Fibroblast of peridontal ligament (primary cell): ENCODE results near the gene RTP5.

ENCODE experiments used
- DNase-seq: peaks from one replicate; pipeline ENCODE4 v3.0.0-alpha.2; 2010; ENCODE audit errors: extremely low read depth

Gene RTP5

DNA sequence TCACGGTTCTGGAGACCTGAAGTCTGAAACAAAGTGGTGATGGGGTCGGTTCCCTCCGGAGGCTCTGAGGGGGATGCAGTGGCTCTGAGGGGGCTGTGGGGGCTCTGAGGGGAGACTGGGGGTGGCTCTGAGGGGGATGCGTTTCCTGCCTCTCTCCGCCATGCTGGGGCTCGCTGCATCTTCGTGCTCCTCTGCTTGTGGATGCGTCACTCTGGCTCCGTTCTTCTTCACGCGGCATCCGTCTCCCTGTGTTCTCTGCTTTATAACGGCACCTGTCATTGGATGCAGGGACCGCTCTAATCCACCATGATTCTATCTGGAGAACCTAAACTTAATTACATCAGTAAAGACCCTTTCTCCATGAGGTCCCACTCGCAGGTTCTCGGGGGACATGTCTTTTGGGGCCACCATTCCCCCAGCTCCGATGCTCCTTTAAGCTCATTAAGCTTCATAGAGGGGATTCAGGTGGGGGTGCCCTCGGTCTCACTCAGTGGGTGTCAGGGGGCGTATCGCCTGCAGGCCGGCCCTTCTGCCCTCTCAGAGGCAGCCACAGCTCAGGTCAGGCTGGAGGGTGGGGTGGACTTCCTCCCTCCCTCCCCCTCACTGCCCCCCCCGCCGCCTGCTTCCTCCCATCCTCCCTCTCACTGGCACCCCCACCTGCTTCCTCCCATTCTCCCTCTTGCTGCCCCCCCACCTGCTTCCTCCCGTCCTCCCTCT lies 18.4 kb downstream of the RTP5 start:
- DNase-seq = no peak

DNA sequence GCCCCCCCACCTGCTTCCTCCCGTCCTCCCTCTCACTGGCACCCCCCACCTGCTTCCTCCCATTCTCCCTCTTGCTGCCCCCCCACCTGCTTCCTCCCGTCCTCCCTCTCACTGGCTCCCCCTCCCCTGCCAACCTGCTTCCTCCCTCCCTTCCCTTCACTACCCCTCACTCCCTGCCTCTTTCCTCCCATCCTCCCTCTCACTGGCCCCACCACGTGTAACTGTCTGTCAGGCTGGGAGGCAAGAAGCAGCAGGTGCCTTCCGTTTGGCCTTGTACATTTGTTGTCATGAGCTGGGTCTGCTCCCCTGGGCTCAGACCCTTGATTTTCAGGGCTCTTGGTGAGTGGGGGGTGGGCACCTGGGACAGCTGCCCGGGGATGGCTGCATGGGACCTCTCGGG lies 19.1 kb downstream of the RTP5 start:
- DNase-seq = no peak

DNA sequence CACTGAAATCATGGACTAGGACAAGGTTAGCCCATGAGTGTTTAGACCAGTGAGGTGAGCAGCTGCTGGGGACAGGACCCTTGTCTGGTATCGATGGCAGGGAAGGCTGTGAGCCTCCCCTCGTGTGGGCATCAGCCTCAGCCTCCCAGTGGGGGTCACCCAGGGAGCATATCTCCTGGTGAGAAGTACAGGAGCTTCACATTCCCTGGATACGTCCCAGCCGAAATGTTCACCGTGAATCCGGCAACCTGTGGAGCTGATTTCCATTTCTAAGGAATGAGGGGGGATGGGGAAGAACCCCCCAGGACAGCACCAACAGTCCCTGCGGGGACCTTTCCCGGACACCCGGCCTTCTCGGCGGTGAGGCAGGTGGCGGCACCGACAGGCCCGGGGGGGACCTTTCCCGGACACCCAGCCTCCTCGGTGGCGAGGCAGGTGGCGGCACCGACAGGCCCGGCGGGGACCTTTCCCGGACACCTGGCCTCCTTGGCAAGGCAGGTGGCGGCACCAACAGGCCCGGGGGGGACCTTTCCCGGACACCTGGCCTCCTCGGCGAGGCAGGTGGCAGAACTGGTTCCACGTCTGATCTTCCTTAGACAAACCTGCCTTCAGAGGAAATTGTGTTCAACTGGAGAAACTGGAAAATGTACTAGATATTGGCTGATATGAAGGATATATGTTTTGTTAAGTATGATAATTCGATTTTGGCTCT lies 21.2 kb downstream of the RTP5 start:
- DNase-seq = no peak

DNA sequence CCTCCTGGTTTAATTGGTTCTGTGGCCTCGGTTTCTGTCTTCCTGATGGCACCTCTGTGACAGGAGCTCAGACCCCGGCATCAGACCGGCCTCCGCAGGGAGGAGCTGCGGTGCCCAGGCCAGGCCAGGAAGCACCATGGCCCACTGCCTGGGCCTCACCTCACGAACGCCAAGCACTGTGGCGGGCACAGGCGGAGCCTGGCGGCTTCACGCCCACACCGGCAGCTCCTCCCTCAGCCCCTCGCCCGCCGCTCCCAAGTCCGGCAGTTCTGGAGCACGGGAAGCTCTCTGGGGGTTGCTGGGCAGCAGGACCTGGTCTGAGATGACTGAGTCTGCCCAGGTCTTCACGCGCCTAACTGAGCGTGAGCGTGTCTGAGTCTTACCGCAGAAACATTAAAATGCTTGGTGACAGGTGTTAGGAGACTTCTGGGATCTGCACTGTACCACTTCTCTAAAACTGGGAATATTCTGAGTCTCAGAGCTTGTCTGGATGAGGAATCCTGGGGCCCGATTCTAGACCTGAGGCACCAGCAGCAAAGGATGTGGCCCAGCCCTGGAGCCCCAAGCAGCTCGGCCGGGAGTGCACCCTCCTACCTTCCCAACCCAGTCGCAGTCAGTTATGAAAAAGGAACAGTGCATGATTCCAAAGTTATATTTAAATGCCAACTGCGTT lies 21.9 kb downstream of the RTP5 start:
- DNase-seq = no peak

DNA sequence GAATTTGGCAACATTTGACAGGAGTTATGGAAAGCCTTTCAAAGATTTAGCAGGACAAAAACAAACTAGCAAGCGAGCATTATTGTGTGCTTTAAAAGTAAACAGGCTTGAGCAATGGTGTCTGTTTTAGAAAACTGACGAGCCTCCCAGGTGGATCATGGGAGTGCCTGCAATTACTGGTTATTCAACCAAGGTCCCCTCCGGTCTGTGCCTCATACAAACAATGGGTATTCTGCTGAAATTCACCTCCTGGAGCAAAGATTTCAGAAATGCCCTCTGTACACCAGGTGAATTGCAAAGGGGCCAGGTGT lies 22.4 kb downstream of the RTP5 start:
- no peak for DNase-seq

DNA sequence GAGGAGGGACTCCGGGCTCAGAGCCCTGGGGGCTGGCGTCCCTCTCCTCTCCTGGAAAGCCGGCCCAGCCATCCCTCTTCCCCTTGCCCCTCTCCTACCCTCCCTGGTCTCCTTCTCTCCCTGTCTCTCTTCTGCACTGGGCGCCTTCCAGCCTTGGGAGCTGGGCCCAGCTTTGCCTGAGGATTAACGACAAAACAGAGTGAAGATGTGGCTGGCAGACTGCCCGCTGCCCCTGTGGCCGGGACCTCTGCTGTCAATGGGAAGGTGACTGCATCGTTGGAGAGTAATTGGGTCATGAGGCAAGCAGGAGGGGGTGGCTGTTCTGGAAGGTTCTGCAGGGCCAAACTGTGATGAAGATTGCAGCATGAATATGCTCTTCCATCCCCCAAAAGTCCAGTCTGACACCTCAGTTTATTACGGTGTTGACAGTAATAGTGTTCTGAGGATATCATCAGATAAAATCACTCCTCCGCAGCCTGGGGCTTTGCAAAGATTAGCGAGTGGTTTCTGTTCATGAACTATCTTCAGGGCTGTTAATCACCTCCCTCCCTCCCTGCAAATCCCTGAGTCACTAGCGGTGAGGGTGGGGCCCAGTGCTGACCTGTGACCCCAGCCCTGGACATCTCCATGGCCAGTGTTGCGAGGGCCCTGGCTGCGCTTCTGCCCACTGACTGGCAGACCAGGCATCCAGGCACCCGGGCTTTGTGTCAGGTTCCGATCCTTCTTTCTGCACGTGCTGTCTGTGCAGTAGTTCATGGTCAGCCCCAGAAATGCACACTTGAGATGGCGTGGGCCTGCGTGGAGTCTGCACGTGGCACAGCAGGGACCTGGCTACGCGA lies 23.0 kb downstream of the RTP5 start:
- no peak for DNase-seq

DNA sequence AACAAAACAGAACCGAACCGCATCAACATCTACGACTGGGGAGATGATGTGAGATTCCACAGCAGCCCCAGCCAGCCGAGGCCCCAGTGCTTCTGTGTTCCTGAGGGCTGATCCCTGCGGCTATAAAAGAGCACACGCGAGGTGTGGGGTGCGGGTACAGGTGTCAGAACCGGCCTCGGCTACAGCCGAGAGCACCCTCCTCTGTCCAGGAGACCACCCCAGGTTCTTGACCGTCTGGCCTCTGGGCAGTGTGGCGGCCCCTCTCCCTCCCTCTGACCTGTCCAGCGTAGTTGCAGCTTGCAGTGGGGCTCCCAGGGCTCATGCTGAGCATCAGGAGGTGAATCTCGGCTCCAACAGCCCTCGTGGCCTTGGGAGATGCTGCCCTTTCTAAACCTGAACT lies 23.7 kb downstream of the RTP5 start:
- no peak for DNase-seq

DNA sequence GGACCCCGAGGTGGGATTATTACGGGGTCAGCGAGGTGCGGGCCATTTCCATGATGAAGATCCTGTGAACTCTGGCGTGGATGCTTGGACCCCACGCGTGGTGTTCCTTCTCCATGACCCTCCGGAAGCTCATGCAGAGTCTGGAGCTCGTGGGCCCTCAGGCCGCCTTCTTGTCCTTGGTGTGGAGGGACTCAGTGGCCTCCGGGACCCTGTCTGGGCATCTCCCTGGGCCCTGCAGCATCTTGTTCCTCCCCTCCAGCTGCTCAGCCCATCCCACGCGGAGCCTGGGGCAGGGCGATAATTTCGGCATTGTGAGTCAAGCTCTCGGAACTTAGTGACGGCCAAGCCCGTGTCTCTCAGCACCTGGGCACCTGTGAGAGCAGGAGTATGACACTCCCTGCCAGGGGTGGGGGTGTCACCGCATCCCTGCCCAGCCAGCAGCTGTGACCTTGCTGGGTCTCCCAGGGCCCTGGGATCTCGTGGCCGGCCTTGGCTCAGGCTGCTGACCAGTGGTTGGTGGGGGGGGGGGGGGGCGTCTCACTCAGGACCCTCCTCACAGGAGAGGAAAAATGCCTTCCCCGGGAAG lies 24.6 kb downstream of the RTP5 start:
- DNase-seq = no peak

DNA sequence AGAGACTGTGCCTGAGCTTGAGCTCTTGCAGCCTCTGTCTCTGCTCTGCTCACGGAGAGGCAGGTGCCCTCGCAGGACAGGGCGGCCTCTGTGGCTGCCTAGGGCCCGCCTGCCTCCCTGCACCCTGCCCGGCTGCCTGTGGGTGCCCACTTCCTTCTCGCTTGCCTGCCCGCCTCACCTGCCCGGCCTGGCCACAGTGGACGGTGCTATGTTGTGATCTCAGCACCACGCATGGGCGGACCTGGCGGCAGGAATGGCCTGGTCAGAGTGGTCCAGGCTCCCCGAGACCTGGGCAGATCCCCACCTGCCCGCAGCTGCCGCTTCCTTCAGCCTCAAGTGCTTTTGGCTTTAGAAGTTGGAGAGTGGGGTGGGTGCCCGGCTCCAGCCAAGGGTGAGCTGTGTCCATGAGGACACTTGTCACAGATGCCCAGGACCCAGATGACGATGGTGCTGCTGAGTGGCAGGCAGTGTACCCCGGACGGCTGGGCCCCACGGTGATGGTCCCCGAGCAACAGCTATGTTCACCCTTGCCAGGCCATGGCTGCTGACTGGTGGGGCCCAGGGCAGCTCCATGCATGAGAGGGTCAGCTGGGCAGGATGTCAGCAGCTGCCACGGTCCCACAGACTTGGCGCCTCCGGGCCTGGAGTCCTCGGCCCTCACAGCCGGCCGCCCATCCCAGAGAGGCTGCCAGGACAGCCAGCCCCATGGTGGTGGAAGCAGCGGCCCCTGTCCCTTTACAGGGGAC lies 25.3 kb downstream of the RTP5 start:
- DNase-seq = no peak

DNA sequence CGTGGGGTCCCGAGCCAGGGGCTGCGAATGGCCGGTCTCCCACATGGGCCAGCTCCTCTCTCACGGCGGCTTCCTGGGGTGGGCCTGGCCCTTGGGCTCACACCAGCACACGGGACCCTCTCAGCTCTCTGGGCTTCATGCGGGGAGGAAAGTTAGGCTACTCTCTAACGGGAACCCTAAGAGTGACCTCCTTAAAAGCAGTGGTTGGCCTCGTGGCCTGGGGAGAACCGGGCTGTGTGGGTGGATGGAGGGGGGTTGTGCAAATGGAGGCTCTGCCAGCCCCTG lies 25.8 kb downstream of the RTP5 start:
- no peak for DNase-seq

DNA sequence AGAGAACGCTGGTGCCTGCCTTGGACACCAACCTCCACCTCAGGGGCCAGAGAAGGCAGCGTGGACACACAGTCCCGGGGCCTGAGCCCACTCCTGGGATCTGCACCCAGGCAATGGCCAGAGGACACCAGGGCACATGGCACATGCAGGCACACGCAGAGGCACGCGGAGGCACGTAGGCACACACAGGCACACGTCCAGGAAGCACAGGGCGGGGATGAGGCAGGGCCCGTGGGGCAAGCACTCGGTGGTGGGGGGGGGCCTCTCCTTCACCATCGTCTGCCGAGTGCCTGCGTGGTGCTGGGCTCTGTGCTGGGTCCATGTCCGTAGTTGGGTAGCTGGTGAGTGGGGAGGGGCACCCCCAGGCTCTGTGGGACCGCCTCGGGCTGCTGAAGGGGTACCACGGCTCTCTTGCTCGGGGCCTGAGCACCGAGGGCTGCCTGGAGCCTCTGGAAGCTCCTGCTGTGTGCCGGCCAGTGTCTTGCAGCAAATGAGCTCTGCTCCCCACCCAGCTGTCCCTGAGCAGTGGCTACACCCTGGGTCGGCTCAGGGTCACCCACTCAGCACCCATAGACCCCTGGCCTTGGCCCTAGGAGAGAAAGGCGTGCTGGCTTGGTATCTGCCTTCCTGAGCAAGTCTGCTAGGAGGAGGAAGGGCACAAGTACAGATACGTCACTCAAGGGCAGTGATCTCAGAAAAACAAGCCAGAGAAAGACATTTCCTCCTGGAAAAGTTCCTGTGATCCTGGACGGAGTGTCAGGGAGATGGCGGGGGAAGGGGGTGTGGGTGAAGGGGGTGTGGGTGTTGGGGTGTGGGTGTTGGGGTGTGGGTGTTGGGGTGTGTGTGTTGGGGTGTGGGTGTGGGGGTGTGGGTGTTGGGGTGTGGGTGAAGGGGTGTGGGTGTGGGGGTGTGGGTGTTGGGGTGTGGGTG lies 26.4 kb downstream of the RTP5 start:
- peak; percentile 17 for DNase-seq

DNA sequence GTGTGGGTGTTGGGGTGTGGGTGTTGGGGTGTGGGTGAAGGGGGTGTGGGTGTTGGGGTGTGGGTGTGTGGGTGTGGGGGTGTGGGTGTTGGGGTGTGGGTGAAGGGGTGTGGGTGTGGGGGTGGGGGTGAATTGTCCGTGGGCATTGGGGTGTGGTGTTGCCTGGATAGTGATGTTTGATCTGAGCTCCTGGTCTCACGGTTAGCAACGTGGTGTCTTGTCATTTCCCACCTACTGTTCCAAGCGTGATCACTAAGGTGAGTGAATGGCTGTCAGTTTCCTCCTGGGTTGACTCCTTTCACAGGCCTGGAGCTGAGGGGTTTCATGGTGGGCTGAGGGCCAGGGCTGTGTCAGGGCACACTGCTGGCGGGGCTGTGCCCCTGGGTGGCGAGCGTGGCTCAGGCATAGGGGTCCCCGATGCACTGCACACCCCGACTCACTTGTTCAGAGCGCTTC lies 27.2 kb downstream of the RTP5 start:
- no peak for DNase-seq

DNA sequence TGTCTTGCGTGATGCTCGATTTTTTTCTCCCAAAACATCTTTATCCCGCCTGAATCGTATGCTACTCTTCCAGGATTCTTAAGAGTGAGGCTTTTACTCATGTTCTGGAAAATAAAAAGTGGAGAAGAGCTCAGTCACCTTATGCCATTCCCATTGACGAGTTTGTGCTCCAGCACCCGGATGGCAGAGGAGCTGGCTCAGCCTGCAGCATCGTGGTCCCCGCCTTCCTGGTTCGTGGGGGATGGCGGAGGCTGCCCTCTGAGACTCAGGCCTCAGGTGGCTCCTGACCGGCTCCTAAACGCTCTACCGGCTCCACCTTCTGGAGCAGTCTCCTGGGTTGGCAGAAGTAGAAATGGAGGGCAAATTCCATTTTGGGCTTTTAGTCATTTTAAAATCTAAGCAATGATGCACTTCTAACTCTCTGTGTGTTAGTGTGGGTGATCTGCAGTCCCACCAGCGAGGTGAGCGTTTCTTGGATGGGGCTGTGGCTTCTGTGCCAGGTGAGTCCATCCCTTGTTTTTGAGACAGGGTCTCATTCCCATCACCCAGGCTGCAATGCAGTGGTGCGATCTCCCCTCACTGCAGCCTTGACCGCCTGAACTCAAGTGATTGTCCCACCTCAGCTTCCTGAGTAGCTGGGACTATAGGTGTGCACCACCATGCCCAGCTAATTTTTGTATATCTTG lies 27.8 kb downstream of the RTP5 start:
- no peak for DNase-seq

DNA sequence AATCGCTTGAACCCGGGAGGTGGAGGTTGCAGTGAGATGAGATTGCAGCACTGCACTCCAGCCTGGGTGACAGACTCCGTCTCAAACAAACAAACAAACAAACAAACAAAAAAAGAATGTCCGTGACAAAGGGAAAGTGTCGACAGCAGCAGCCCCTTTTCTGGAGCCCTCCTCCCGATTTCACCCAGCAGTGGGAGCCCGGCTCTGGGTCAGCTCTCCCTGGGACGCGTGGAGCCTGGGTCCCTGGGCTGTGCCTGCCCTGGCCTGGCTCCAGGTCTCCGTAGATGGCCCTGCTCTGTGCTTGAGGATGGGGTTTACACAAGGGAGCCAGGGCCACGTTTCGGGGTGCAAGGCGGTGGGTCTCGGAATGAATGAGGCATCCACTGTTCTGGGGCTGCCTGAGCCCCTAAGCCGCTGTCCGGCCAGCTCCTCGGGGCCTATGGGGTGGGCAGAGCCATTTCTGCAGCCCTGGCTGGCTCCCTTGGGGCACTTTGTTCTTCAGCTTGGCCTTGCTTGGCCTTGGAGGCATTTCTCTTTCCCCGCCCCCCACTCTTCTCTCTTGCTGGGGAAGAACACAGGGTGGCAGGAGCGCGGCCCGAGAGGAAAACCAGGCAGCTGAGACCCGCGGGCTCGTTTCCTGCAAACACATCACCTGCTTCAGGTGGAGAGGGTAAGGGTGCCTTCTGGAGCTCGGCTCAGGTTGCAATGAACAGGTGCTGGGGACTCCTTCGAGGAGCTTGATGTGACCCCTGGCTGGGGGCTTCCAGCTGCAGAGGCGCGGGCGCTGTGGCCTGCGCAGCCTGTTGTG lies 29.1 kb downstream of the RTP5 start:
- no peak for DNase-seq

DNA sequence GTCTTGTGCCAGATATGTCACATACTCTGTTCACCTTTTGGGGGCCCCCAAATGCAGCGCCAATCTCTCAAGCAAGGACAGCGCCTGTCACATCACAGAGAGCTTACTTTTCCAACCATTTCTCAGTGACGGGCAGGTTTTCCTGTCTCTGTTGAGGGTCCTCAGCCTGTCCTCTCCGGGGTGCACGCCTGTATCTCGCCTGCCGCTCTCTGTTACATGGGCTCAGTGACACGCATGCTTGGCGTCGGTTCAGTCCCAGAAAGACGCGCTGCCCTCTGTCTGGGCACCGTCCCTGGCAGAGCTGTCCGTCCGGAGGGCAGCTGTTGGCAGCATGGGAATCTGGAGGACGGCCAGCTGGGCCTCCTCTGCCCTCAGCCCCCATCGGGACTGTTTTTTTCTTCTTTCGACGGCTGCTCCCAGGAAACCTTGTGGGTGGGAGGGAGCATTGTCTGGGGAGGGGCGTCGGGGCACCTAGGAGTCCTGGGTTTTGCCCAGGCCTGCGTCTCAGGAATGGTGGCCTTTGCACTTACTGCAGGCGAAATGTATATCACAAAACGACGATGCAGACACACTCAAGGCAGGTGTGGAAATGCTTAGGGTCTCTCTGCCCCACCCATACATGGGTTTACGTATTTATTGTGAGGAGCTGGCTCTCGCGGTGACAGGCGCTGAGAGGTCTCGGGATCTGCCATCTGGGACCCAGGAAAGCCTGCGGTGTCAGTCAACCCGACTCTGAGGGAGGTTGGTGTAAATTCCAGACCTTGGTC lies 30.9 kb downstream of the RTP5 start:
- no peak for DNase-seq

DNA sequence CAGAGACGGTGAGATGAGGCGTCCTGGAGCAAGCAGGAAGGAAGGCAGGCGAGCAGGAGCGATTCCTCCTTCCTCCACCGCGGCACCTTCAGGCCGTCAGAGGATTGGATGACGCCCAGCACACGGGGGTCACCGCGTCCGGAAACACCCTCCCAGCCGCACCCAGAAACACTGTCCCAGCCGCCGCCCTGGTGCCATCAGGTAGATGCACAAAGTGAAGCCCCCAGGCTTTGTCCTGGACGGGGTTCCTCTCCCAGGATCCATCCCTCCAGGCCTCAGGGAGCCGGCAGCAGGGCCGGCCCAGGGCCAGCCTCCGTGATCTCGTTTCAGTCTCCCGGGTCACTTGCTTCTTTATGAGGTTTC lies 31.5 kb downstream of the RTP5 start:
- no peak for DNase-seq

DNA sequence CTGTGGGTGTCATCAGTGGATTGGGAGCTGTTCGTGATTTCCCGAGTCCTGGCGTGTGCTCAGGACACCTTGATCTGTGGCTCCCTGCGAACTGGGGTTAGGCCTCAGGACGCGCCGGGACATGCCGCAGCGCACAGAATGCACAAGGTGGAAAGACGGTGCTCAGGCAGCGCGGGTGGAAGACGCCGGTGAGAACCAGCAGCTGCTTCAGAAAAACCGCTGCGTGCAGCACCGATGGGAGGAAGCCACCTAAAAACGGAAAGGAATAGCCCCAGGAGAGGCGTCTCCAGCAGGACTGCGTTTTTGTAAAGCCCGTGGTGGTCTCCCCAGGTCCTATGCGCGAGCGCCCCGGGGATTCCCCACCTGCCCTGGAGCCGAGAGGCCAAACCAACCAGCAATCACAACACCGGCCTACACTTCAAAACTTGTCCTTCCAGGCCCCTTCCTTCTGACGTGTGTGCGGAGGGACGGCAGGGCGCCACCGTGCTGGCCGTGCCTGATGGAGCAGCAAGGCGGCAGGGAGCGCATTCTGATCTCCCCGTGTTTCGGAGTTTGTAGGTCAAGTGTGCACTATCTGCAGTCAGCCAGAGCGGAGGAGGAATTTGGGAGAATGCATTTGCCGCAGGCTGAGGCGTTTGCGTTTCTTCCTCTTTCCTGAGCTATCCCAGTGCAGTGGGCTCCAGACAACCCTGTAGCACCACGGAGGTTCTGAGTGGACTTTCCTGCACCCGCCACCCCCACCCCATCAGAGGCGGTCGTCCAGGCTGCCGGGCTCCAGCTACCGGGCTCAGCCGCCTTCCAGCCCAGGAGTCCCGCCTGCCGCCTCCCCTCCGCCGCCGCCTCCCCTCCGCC lies 32.2 kb downstream of the RTP5 start:
- peak; percentile 5 for DNase-seq
